ENCODE data around the gene DNAH11.
"Not testable (repeated sequence)": the region's sequence is repeated elsewhere in the genome, so short reads cannot be mapped to it uniquely, and the experiment has no call there.

Gene DNAH11

GRCh38 chr7:21724562-21724961, 181.7 kb downstream of the DNAH11 start:
- DNase-seq = no peak

DNA sequence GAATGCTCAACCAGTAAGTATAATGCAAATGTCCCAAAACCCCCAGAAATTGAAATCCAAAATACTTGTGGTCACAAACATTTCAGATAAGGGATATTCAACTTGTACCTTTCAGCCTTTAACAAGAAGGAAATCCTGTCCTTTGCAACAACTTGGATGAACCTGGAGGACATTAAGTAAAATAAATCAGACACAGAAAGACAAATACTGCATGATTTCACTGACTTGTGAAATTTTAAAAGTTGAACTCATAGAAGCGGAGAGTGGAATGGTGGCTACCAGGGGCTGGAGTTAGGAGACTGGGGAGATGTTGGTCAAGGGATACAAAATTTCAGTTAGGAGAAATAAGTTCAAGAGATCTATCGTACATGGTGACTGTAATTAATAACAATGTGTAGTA, 187.6 kb downstream of the DNAH11 start:
- DNase-seq = no peak

- no peak for DNase-seq
These were observed 189.1 kb downstream of the DNAH11 start for GRCh38 chr7:21731977-21732376.

GRCh38 chr7:21732956-21733355, 190.1 kb downstream of the DNAH11 start:
- not testable (repeated sequence) for DNase-seq

GRCh38 chr7:21733837-21734236, 191.0 kb downstream of the DNAH11 start:
- DNase-seq = no peak

DNA sequence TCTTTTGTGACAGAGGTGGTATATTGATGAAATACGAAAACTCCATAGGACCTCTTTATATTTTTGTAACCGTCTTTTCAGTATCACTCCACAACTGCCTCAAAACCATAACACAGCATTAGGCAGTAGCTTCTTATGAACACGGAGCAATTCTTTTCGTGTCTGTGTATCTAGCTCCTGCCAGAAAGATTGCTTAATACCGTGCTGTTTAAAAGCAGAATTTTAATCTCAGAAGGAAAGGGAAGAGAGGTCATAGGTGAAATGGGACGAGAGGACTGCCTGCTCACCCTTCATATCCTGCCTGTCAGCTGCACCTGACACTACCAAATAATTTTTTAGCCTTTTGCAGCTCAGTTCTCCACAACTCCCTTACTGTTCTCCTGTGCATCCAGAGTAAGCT, 200.7 kb downstream of the DNAH11 start:
- DNase-seq = no peak

- no peak for DNase-seq
These were observed 204.1 kb downstream of the DNAH11 start for GRCh38 chr7:21746949-21747348.

- no peak for DNase-seq
These were observed 205.0 kb downstream of the DNAH11 start for GRCh38 chr7:21747806-21748205.

- DNase-seq = no peak
These were observed 206.5 kb downstream of the DNAH11 start for GRCh38 chr7:21749378-21749777.

DNA sequence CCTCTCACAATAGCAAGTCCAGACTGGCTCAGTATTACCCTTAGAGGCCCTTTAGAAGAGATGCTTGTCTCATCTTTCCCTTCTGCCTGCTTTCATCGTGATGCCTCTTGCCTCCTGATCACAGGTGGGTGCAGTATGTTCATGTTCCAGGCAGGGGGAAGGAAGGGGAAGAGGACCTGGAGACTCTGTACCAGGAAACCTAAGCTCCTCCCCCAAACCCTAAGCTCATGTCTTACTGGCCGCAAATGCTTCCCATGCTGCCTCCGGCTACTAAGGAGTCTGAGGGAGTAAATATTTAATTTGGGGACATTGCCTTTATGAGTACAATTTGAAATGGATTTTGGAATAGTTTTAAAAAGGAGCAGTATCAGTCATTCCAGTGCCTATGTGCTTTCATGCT, 210.2 kb downstream of the DNAH11 start:
- DNase-seq = no peak

DNA sequence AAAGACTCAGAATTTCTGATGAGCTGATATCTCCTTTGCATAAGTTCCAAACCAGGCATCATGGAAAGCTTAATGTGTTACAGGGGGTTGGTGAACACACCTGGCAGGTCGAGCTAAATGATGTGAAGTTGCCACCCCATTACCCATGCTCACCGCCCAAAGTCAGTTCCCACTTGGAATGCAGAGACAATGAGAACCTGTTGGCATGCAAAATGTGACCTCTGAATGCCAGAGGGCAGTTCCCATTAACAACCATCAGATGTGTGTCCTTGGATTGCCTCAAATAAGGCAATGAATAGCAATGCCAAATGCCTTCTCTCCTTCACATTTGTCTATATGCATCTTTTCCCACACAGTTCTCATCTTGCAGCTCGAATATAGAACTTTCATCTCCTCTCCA, 212.1 kb downstream of the DNAH11 start:
- DNase-seq = no peak

DNA sequence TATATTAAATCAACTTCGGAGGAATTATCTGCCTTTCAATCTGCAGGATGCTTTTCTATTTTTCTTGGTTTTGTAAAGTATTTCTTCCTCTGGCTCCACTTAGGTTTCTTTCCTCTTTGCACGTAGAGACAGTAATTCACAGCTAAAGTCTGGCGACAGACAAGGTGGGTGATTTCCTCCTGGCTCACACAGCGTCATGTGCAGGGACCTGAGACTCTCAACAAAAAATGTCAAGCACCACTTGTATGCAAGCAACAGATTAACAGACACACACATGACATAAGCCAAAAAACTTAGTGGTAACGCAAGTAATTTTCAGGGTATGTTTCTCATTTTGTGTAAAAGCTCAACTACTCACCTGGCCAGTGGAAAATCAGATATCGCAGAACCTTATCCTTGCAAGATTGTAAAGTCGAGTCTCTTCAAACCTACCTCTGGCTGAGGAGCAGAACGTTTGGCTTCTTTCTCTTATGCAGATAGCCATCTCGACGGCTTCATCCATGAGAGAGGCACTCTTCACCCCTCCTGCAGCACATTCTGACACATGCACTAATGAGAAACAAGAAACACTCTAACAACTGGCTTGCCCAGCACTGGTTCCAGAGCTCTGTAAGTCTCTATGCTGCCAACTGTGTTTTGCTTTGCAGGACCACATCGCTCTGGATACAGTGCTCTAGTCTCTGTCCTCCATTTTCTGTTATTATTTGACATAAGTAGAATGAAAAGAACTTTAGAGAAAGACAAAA, 214.9 kb downstream of the DNAH11 start:
- no peak for DNase-seq

DNA sequence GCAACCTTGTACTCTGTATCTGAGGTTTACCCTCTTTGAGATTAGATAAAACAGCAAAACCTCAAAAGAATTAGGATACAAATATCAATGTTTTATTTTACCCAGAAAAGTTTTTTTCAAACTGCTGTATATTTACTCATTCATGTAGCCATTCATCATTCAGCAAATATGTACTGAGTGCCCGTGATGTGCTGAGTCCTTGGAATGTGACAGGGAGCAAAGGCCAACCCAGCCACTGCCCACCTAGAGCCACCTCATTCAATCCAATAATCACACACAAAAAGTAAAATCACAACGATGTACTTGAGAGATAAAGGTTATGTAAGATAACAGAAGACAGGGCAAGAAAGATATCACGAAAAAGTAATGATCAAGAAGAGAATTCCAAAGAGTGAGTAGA, 215.4 kb downstream of the DNAH11 start:
- no peak for DNase-seq

DNA sequence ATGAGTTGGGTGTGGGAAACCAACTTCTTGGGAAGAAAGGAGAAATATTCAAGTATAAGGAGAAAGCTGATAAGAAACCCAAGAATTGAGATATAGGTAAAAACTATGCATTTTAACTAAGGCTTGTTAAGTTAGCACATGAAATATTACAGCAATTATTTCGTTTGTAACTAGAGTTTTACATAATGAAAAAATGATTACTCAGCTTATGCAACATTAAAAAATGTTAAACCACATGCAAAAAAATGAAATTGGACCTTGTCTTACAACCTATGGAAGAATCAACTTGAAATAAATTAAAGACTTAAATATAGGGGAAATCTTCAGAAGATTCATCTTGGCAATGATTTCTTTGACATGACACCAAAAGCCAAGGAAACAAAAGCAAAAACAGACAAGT, 219.6 kb downstream of the DNAH11 start:
- no peak for DNase-seq

DNA sequence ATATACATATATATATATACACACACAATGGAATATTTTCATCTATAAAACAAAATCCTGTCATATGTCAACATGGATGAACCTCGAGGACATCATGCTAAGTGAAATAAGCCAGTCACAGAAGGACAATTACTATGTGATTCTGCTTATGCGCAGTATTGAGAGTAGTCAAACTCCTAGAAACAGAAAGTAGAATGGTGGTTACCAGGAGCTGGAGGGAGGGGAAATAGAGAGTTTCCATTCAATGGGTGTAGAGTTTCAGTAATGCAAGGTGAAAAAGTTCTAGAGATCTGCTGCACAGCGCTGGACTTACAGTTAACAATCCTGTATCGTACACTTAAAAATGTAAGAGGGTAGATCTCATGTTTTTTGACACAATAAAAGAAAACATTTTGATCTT, 221.0 kb downstream of the DNAH11 start:
- DNase-seq = no peak

DNA sequence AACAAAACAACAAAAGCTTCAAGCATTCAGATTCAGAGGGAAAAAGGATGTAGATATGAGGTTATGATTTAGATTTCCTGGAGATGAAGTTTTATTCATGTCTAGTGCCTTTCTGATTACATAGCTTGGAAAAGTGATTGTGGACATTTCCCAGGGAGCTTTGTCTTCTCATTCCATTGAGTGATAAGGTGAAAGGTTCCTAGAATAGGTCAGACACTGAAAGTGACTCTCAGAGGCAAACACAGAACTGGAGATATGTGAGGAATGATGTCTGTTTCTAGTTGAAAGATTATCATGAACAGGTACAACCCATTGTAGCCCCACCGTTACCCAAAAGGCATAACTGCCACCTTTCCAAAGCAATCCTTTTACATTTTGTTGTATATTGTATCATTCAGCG, 223.4 kb downstream of the DNAH11 start:
- DNase-seq = no peak

DNA sequence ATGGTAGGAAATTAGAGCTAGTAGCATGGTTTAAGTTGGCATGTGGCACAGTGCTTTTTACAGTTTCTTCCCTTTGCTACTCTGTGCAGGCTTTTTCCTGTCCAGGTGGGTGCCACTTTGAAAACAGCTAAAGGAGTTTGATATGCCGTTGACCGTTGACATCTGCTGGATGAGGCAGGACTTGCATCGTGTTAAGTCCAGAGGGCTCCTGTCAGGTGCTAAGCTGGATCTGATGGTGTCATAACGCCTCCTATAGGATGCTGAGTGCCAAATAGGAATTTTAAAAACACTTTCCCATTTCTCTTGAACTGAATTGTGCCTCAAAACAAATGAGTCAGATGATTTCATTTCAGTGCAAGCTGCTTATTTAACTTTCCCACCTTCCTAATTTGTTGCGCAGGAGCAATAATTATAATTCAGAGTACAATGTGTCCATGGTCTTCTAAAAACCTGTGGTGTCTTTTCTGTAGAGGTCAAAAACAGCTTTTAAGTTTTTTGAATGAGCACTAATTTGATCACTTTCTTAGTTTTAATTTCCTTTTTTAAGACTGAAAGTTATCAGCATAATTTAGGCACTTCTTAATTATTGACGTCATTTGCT, 224.6 kb downstream of the DNAH11 start:
- peak; percentile 65 for DNase-seq

GRCh38 chr7:21768279-21768678, 225.4 kb downstream of the DNAH11 start:
- DNase-seq = no peak

DNA sequence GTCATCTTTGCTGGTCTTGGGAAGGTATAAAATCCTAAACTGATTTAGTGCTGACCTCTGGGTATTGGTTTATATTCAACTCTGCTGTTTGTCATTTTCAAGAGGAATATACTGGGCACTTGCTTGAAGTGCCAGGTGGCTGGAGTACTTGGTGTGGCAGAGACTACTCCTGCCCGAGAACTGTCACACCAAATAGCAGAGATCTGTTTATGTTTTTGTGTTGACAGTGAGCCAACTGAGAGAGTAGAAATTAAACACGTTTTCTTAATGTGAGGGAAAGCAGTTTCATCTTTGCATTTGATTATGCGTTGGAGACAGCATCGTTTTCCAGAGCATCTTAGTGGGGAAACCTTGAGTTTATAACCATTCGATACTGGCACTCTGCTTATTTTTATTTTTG, 228.4 kb downstream of the DNAH11 start:
- no peak for DNase-seq

DNA sequence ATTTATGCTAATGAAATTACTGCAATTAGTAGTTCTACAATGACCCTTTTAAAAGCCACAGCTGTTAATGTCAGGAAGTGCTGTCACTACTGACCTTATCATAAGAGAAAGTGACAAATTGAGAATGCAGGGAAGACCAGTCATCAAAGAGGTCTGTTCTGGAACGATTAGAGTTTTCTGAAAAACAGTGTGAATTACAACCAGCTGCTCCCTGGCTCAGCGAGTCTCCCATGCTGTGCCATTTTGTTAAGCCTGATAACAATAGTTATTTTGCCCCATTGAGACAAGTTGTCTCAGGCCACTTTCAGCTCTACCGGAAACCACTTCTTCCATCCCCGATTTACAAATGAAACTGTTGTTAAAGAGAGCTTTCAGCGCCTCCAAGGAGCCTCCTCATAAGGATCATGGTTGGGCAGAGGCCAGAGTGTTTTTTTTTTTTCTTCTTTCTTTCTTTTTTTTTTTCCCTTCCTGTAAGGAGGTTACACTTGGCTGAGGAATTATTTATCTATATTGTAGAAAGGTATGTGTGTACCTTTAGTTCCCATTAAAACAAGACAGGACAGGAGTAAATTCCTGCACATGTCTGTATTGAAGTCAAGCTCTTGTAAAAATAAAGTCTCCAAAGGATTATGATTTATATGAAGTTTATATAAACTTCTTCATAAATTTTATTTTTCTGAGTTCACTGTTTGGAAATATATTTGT, 229.2 kb downstream of the DNAH11 start:
- peak; percentile 79 for DNase-seq

- no peak for DNase-seq
These were observed 230.5 kb downstream of the DNAH11 start for GRCh38 chr7:21773326-21773725.

- no peak for DNase-seq
These were observed 235.1 kb downstream of the DNAH11 start for GRCh38 chr7:21777921-21778320.

GRCh38 chr7:21778953-21779352, 236.1 kb downstream of the DNAH11 start:
- peak; percentile 36 for DNase-seq

DNA sequence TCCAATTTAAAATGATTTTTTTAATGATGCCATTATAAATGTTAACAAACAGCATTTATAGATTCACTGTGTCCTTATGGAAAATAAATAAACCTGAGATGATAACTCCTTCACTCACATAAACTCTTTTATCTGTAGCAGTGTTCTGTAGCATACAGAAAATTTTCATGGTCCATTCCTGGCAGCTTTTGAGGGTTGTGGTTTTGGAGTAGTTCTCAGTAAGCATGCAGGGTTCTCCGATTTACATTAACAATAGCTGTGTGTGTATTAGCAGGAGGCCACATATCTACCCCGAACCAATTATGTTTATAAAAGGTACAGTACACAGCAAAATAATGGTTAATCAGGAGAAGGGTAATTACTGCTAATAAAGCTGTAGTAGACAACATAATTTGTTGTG, 240.2 kb downstream of the DNAH11 start:
- DNase-seq = no peak

Data from NCI-H2227 treated with DMSO at 0.1 percent for 48 hours (cell line).